Endothelial cell (in vitro differentiated cells): ENCODE results near the gene ZCCHC13. TPM values are rescaled to one million over a fixed set of nuclear protein-coding genes. Genes with fewer than 3 reads are reported as not detected.

ENCODE experiments used
- DNase-seq: peaks from one replicate; pipeline ENCODE4 v3.0.0; 2021; ENCODE audit warnings: low spot score
- H3K27ac Mint-ChIP-seq: one replicate; pipeline ENCODE4 v1.8.0; 2021; ENCODE audit warnings: mixed read lengths, inconsistent platforms; ENCODE audit not compliant: unreplicated experiment
- H3K27me3 Mint-ChIP-seq: one replicate; pipeline ENCODE4 v1.8.0; 2021; ENCODE audit warnings: mild to moderate bottlenecking, moderate library complexity, mixed read lengths, inconsistent platforms; ENCODE audit not compliant: unreplicated experiment
- H3K36me3 Mint-ChIP-seq: one replicate; pipeline ENCODE4 v1.8.0; 2021; ENCODE audit warnings: mild to moderate bottlenecking, low read depth, mixed read lengths, inconsistent platforms; ENCODE audit not compliant: unreplicated experiment
- H3K4me1 Mint-ChIP-seq: one replicate; pipeline ENCODE4 v1.8.0; 2021; ENCODE audit warnings: mild to moderate bottlenecking, mixed read lengths, inconsistent platforms; ENCODE audit not compliant: unreplicated experiment
- H3K4me3 Mint-ChIP-seq: one replicate; pipeline ENCODE4 v1.8.0; 2021; ENCODE audit warnings: mild to moderate bottlenecking, mixed read lengths, inconsistent platforms; ENCODE audit not compliant: unreplicated experiment
- H3K9me3 Mint-ChIP-seq: one replicate; pipeline ENCODE4 v1.8.0; 2021; ENCODE audit warnings: mixed read lengths, inconsistent platforms; ENCODE audit not compliant: unreplicated experiment
- total RNA-seq: library from RNA; stranded (reverse); fragmentation: NEBNext Ultra II Directional; extraction: Animal tissue kit (Norgen Biotek cat#: 25700); gene quantifications from one replicate; pipeline ENCODE4 v1.2.1, GENCODE V29; 2021; ENCODE audit not compliant: unreplicated experiment
- TF ChIP-seq, protein P1 (sequence below): fragments of 200-600 bp; sonication (generic); IDR thresholded peaks from one replicate; pipeline ENCODE4 v1.5.0; 2021; ENCODE audit warnings: antibody characterized with exemption; ENCODE audit not compliant: unreplicated experiment

Gene ZCCHC13
- total RNA-seq, 1 donor from 2014 or later: not detected

DNA sequence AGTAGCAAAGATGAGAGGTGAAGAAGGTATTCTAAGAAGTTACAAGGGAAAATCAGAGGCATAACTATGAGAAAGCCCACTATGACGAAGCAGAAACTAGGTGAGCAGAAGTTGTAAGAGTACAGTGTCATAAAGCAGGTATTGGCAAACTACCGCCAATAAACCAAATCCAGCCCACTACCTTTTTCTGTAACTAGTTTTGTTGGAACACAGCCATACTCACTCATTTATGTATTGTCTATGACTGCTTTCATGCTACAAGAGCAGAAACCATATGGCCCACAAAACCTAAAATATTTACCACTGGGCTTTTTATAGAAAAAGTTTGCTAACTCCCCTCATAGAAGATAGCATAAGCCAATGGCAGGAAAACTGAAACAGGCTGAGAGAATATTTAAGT lies 31.8 kb upstream of the ZCCHC13 start:
- Mint-ChIP-seq H3K27me3 (peaks cover 3% of the 10 kb centered on the region), H3K4me1 (no peaks in the 10 kb centered on the region), H3K27ac (no peak overlapping the region), H3K9me3 (no peaks in the 10 kb centered on the region), H3K36me3 (peaks cover 19% of the 10 kb centered on the region), H3K4me3 (no peak overlapping the region)
- no peak for DNase-seq
- TF ChIP-seq, protein P1, sequence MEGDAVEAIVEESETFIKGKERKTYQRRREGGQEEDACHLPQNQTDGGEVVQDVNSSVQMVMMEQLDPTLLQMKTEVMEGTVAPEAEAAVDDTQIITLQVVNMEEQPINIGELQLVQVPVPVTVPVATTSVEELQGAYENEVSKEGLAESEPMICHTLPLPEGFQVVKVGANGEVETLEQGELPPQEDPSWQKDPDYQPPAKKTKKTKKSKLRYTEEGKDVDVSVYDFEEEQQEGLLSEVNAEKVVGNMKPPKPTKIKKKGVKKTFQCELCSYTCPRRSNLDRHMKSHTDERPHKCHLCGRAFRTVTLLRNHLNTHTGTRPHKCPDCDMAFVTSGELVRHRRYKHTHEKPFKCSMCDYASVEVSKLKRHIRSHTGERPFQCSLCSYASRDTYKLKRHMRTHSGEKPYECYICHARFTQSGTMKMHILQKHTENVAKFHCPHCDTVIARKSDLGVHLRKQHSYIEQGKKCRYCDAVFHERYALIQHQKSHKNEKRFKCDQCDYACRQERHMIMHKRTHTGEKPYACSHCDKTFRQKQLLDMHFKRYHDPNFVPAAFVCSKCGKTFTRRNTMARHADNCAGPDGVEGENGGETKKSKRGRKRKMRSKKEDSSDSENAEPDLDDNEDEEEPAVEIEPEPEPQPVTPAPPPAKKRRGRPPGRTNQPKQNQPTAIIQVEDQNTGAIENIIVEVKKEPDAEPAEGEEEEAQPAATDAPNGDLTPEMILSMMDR: no peak

DNA sequence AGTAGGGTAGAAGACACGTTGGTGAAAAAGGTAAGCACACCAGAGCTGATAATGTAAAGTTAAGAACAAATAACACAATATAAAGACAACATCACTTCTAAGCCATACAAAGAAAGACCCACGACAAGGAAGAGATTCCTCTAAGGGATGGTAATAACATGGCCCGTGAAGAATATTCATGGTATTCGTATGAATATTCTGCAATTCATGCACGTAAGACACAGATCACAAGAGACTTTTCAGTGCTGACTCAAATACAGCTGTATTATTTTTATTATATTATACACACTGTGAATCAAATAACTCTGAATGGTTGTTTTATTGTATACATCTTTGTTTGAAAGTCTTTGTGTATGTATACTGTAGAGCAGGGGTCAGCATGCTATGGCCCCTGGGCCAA lies 29.5 kb upstream of the ZCCHC13 start:
- H3K27me3 Mint-ChIP-seq: peaks cover 3% of the 10 kb centered on the region
- H3K36me3 Mint-ChIP-seq: peaks cover 15% of the 10 kb centered on the region
- no peaks in the 10 kb centered on the region for H3K4me1 Mint-ChIP-seq
- no peak overlapping the region for H3K4me3 Mint-ChIP-seq
- TF ChIP-seq, protein P1: no peak
- H3K9me3 Mint-ChIP-seq: no peaks in the 10 kb centered on the region
- H3K27ac Mint-ChIP-seq: no peak overlapping the region
- no peak for DNase-seq

DNA sequence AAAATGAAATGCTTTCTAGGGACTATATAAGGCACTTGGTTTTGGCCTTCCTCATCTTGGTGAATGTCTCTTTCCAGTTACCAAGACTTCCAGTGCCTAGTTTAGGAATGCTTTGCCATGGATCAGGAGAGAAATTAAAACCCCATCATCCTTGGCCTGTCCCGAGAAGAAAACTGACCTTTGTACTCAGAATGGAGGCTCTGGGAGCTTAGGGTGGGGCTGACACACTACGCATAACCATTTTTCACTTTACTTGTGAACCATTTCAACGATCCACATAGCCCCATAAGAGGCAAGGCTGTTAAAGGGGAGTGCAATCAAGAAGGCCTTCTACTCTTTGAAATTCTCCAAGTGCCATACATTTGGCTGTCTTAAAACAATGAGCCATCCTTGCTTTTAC lies 26.7 kb upstream of the ZCCHC13 start:
- no peak overlapping the region for H3K27ac Mint-ChIP-seq
- no peak for DNase-seq
- no peaks in the 10 kb centered on the region for H3K9me3 Mint-ChIP-seq
- H3K4me3 Mint-ChIP-seq: no peak overlapping the region
- TF ChIP-seq, protein P1: no peak
- H3K36me3 Mint-ChIP-seq: peaks cover 15% of the 10 kb centered on the region
- no peaks in the 10 kb centered on the region for H3K27me3 Mint-ChIP-seq
- H3K4me1 Mint-ChIP-seq: no peaks in the 10 kb centered on the region

DNA sequence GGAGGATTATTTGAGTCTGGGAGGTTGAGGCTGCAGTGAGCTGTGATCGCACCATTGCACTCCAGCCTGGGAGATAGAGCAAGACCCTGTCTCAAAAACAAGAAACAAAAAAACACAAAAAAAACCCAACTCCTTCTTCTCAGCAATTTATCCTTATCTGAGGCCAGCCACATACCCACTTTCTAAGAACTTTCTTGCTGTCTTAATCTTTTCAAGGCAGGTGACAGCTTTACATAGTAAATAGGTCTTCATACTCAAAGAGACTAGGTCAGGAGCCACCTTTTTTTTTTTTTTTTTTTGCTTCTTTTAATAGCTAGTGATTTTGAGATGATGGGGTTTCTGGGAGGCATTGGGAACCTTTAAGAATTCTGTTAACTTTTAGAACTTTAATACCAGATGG lies 26.1 kb upstream of the ZCCHC13 start:
- TF ChIP-seq, protein P1: no peak
- Mint-ChIP-seq H3K36me3 (peaks cover 15% of the 10 kb centered on the region), H3K27me3 (no peaks in the 10 kb centered on the region), H3K9me3 (no peaks in the 10 kb centered on the region), H3K4me1 (no peaks in the 10 kb centered on the region), H3K4me3 (no peak overlapping the region), H3K27ac (no peak overlapping the region)
- DNase-seq: no peak

DNA sequence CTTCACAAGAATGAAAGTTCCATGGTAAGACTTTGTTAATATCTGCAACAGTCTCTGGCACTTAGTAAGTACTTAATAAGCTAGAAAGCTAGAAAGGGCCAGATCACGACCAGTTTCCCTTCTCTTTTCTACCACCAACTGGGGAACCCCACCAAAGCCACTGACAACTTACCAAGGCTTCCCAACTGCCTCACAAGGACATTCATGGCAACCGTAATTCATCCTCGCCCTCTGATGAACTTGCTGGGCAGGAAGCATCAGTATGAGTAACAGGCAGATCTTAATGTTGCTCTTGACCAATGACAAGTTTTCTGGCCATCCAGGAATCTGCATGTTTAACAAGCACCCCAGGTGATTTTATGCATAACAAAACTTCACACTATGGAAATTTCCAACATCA lies 23.2 kb upstream of the ZCCHC13 start:
- Mint-ChIP-seq H3K4me1 (no peaks in the 10 kb centered on the region), H3K27ac (no peak overlapping the region), H3K9me3 (no peaks in the 10 kb centered on the region), H3K4me3 (no peak overlapping the region), H3K36me3 (peaks cover 11% of the 10 kb centered on the region), H3K27me3 (no peaks in the 10 kb centered on the region)
- DNase-seq: no peak
- TF ChIP-seq, protein P1: no peak
